AG04450 (cell line): ENCODE results near the gene ITGB3BP. TPM values are rescaled to one million over a fixed set of nuclear protein-coding genes. Genes with fewer than 3 reads are reported as not detected.

Experiments used
- CTCF ChIA-PET: fragments of 300-600, 350-600 bp; formaldehyde crosslinking; extraction: SDS; loops from one replicate; lab custom pipeline; 2022; ENCODE audit warnings: antibody characterized with exemption, inconsistent platforms; lab: Charles Lee
- POLR2A ChIA-PET: fragments of 350-600 bp; formaldehyde crosslinking; extraction: SDS; loops from one replicate; lab custom pipeline; 2021; ENCODE audit warnings: antibody characterized with exemption, inconsistent platforms; lab: Yijun Ruan, JAX
- DNase-seq: peaks from one replicate; pipeline ENCODE4 v3.0.0-alpha.2; 2011; ENCODE audit warnings: low read depth, low spot score
- H3K27ac ChIP-seq: one replicate; pipeline ENCODE4 v1.5.1; 2012; ENCODE audit warnings: low read depth, low read length, control low read depth
- H3K27me3 ChIP-seq: one replicate; pipeline ENCODE4 v1.6.0; 2012; ENCODE audit warnings: low read length; ENCODE audit not compliant: control insufficient read depth, insufficient read depth
- H3K4me3 ChIP-seq: 2 replicates; pipeline ENCODE4 v1.5.1; 2011; ENCODE audit warnings: mild to moderate bottlenecking, low read depth, low read length, control low read depth
- H3K9me3 ChIP-seq: 2 replicates; pipeline ENCODE4 v1.5.1; 2012; ENCODE audit warnings: low read length; ENCODE audit not compliant: control insufficient read depth, insufficient read depth
- polyA plus RNA-seq: library from polyadenylated mRNA; depleted of rRNA; stranded (reverse); fragments of >200 nt; gene quantifications from 2 replicates; pipeline ENCODE4 v1.2.3, GENCODE V29; 2011
- TF ChIP-seq, protein P1 (sequence below): IDR thresholded peaks from 2 replicates; pipeline ENCODE4 v1.5.1; 2011; ENCODE audit warnings: low read depth, low read length, control low read depth, inconsistent platforms

ITGB3BP gene
- polyA plus RNA-seq, 1 experiment = 18.0 TPM

DNA sequence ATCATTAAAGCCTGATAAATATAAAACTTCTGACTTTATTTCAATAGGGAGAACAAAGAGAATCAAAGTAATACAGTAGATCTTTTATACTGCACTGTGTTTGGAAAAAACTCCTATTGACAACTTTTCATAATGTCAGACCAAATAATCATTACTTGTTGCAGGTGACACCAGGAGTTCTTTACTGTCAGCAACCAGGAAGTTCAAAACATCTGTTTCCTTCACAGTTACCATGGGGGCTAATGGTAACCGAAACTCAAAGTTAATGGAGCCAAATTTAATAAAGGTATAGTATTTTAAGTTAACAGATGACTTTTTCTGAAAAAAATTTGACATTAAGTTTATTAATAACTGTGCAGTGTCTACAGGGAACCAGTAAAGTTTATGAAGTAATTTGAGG lies 10.9 kb upstream of the ITGB3BP start:
- DNase-seq = no peak
- ChIA-PET POLR2A (no interaction called here), CTCF (no interaction called here)
- no peaks in the 10 kb centered on the region for H3K9me3 ChIP-seq
- TF ChIP-seq, protein P1, sequence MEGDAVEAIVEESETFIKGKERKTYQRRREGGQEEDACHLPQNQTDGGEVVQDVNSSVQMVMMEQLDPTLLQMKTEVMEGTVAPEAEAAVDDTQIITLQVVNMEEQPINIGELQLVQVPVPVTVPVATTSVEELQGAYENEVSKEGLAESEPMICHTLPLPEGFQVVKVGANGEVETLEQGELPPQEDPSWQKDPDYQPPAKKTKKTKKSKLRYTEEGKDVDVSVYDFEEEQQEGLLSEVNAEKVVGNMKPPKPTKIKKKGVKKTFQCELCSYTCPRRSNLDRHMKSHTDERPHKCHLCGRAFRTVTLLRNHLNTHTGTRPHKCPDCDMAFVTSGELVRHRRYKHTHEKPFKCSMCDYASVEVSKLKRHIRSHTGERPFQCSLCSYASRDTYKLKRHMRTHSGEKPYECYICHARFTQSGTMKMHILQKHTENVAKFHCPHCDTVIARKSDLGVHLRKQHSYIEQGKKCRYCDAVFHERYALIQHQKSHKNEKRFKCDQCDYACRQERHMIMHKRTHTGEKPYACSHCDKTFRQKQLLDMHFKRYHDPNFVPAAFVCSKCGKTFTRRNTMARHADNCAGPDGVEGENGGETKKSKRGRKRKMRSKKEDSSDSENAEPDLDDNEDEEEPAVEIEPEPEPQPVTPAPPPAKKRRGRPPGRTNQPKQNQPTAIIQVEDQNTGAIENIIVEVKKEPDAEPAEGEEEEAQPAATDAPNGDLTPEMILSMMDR = no peak
- no peak overlapping the region for H3K4me3 ChIP-seq
- no peak overlapping the region for H3K27ac ChIP-seq
- no peaks in the 10 kb centered on the region for H3K27me3 ChIP-seq

DNA sequence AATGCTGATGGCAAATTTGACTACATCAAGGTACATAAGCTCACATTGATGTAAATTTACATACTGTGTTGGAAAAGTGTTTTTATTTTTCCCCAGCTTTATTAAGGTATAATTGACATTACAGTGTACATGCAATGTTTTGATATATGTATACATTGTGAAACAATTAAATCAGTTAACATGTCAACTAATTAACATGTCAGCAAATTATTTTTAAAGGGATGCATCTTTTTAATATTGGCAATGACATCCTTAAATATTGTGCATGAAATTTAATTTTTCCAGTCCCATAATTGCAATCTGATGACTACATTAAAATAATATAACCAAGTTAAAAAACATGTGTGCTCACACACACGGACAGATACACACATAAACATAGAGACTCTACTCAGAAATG lies 9.7 kb upstream of the ITGB3BP start:
- ChIA-PET POLR2A (no interaction called here), CTCF (interaction anchor here (0.7 to 2.5 kb wide), 3 partner anchors 25 to 1083 kb away, joined by 3 to 13 read pairs (median 3); no protein-coding TSS in a partner anchor)

DNA sequence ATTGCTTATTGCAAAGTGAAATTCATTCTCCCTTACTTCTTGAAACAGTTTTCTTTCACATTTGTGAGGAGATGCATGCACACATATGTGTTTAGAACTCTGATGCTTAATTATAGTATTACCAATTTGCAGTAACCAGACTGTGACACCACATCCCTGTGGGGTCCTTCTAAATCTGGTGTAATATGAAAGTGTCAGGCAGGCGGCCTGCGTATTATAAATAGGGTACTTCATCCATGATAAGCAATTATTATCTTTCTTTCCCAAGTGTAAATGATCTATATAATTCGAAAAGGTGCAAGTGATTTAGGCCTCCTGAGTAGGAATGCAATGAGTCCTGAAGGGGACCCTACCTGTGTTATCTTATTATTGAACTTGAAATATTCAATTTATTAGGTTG lies 1.2 kb upstream of the ITGB3BP start:
- no peaks in the 10 kb centered on the region for H3K27me3 ChIP-seq
- no peak overlapping the region for H3K27ac ChIP-seq
- DNase-seq = no peak
- TF ChIP-seq, protein P1 = no peak
- ChIA-PET POLR2A (no interaction called here), CTCF (interaction anchor here (0.9 to 3.7 kb wide), 4 partner anchors 14 to 683 kb away, joined by 3 to 19 read pairs (median 4); no protein-coding TSS in a partner anchor)
- H3K4me3 ChIP-seq = peak overlapping the region; percentile 71
- no peaks in the 10 kb centered on the region for H3K9me3 ChIP-seq

More for the DNA sequence above, 9.7 kb upstream of the ITGB3BP start:
- DNase-seq = no peak
- Histone ChIP-seq H3K27ac (no peak overlapping the region), H3K27me3 (no peaks in the 10 kb centered on the region), H3K9me3 (no peaks in the 10 kb centered on the region), H3K4me3 (no peak overlapping the region)
- TF ChIP-seq, protein P1 = no peak

DNA sequence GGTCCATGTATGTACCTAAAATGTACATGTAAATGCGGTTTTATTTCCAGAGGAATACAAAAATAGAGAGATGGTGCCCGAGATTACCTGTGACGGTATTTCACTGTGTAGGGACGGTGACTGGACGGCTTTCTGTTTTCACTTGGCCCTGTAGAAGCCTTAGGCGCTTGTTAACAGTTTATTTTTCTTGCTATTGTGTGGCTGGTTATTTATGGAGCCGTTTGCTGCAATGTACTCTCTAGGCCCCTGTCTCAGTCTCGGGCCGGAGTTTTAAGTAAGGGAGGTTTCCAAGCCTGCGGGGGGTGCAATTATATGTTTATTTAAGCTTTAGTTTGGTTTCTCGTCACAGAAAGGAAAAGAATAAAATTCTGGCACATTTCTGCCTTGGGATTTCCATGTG lies 713 bp upstream of the ITGB3BP start:
- ChIA-PET CTCF (interaction anchor here (1.7 to 3.7 kb wide), 2 partner anchors 15 to 197 kb away, joined by 4 to 19 read pairs; no protein-coding TSS in a partner anchor), POLR2A (interaction anchor here (0.9 kb wide), 1 partner anchor 36 kb away, joined by 3 read pairs; no protein-coding TSS in a partner anchor)
- H3K27ac ChIP-seq = peak overlapping the region; percentile 99
- peak overlapping the region; percentile 71 for H3K4me3 ChIP-seq
- TF ChIP-seq, protein P1 = no peak
- no peaks in the 10 kb centered on the region for H3K27me3 ChIP-seq
- no peaks in the 10 kb centered on the region for H3K9me3 ChIP-seq
- DNase-seq = no peak

DNA sequence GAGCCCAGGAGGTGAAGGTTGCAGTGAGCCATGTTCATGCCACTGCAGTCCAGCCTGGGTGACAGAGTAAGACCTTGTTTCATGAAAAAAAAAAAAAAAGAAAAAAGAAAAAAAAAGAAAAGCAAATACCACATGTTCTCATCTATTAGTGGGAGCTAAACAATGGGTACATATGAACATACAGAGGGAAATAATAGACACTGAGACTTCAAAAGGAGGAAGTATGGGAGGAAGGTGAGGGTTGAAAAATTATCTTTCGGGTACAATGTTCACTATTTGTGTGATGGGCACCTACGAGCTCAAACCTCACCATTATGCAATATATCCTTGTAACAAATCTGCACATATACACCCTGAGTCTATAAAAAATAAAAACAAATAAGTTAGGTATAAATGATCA lies 6.4 kb downstream of the ITGB3BP start:
- Histone ChIP-seq H3K27ac (no peak overlapping the region), H3K9me3 (no peaks in the 10 kb centered on the region), H3K4me3 (no peak overlapping the region), H3K27me3 (no peaks in the 10 kb centered on the region)
- DNase-seq = no peak
- POLR2A ChIA-PET = no interaction called here
- CTCF ChIA-PET = no interaction called here
- TF ChIP-seq, protein P1 = no peak
